Endodermal cell (in vitro differentiated cells): ENCODE measurements around the gene TRAK1. TPM values are rescaled to one million over a fixed set of nuclear protein-coding genes. Genes with fewer than 3 reads are reported as not detected.

Source experiments
- DNase-seq: peaks from one replicate; pipeline ENCODE4 v3.0.0-alpha.2; 2017
- H3K27ac ChIP-seq: 2 replicates; pipeline ENCODE4 v1.5.1; 2013; ENCODE audit warnings: mild to moderate bottlenecking, low read depth, low read length, moderate library complexity
- H3K27me3 ChIP-seq: 2 replicates; pipeline ENCODE4 v1.6.1; 2013; ENCODE audit warnings: mild to moderate bottlenecking, low read length, moderate library complexity; ENCODE audit not compliant: insufficient read depth, control insufficient read depth, poor library complexity, severe bottlenecking
- H3K36me3 ChIP-seq: 2 replicates; pipeline ENCODE4 v1.7.0; 2013; ENCODE audit warnings: mild to moderate bottlenecking, low read length, moderate library complexity; ENCODE audit not compliant: control insufficient read depth, insufficient read depth
- H3K4me1 ChIP-seq: one replicate; pipeline ENCODE4 v1.7.0; 2013; ENCODE audit warnings: low read length; ENCODE audit not compliant: control insufficient read depth, insufficient read depth
- H3K4me3 ChIP-seq: 2 replicates; pipeline ENCODE4 v1.5.1; 2013; ENCODE audit warnings: mild to moderate bottlenecking, low read length, moderate library complexity
- H3K9ac ChIP-seq: 2 replicates; pipeline ENCODE4 v1.6.1; 2013; ENCODE audit warnings: mild to moderate bottlenecking, low read length, moderate library complexity; ENCODE audit not compliant: poor library complexity, severe bottlenecking; ENCODE audit errors: extremely low read depth
- H3K9me3 ChIP-seq: 2 replicates; pipeline ENCODE4 v1.6.1; 2013; ENCODE audit warnings: mild to moderate bottlenecking, low read length, moderate library complexity; ENCODE audit not compliant: control insufficient read depth
- H3K27ac Mint-ChIP-seq: 2 replicates; pipeline ENCODE4 v1.8.0; 2020; ENCODE audit warnings: mixed read lengths
- H3K27me3 Mint-ChIP-seq: 2 replicates; pipeline ENCODE4 v1.8.0; 2021; ENCODE audit warnings: mild to moderate bottlenecking, mixed read lengths; ENCODE audit not compliant: insufficient read depth
- H3K36me3 Mint-ChIP-seq: 2 replicates; pipeline ENCODE4 v1.8.0; 2020; ENCODE audit warnings: low read depth, mixed read lengths
- H3K4me1 Mint-ChIP-seq: 2 replicates; pipeline ENCODE4 v1.8.0; 2020; ENCODE audit warnings: mixed read lengths
- H3K4me3 Mint-ChIP-seq: 2 replicates; pipeline ENCODE4 v1.8.0; 2020; ENCODE audit warnings: mild to moderate bottlenecking, moderate library complexity, mixed read lengths
- H3K9me3 Mint-ChIP-seq: 2 replicates; pipeline ENCODE4 v1.8.0; 2020; ENCODE audit warnings: mild to moderate bottlenecking, mixed read lengths
- CTCF ChIP-seq: fragments of 200-600 bp; sonication (generic); conservative IDR thresholded peaks from 2 replicates; pipeline ENCODE4 v1.5.0; 2021; ENCODE audit warnings: antibody characterized with exemption, mild to moderate bottlenecking
- WGBS, 2 experiments: methylation state at CpG; one replicate each; pipeline versions ENCODE4 v1.1.5 to v1.1.7; 2013; ENCODE audit warnings: missing lambda C conversion rate in 2 of 2, mixed read lengths in 1 of 2; ENCODE audit not compliant: insufficient coverage in 1 of 2, insufficient read length in 1 of 2; 5-methylcytosine and 5-hydroxymethylcytosine counted together
- total RNA-seq, 2 donors: library from RNA; stranded (reverse); fragmentation: NEBNext Ultra II Directional in 1 of 2; extraction: Animal tissue kit (Norgen Biotek cat#: 25700) in 1 of 2; gene quantifications; 2 replicates in 1 of 2; 3 replicates in 1 of 2; pipeline ENCODE4 v1.2.1, GENCODE V29; 2021

TRAK1 gene
- total RNA-seq, 2 donors from 2014 or later, result 29.8 to 31.0 TPM

GRCh38 chr3:42257007-42257406 lies 165.8 kb downstream of the TRAK1 start:
- Mint-ChIP-seq H3K36me3 (no peaks in the 10 kb centered on the region), H3K27me3 (peaks cover 53% of the 10 kb centered on the region), H3K9me3 (no peaks in the 10 kb centered on the region), H3K27ac (no peak overlapping the region), H3K4me1 (peaks cover 8% of the 10 kb centered on the region), H3K4me3 (no peak overlapping the region)
- Histone ChIP-seq H3K27ac (no peak overlapping the region), H3K4me1 (no peaks in the 10 kb centered on the region), H3K9me3 (no peaks in the 10 kb centered on the region), H3K4me3 (no peak overlapping the region), H3K9ac (no peak overlapping the region), H3K27me3 (peaks cover 13% of the 10 kb centered on the region), H3K36me3 (no peaks in the 10 kb centered on the region)
- WGBS, 2 experiments, result 63 to 80% methylated on average over 4 to 7 of the region's 7 CpGs
- no peak for TF ChIP-seq CTCF
- DNase-seq, result no peak

GRCh38 chr3:42262525-42262924 lies 171.4 kb downstream of the TRAK1 start:
- Histone ChIP-seq H3K9ac (no peak overlapping the region), H3K9me3 (no peaks in the 10 kb centered on the region), H3K27ac (no peak overlapping the region), H3K4me1 (no peaks in the 10 kb centered on the region), H3K36me3 (no peaks in the 10 kb centered on the region), H3K27me3 (peaks cover 53% of the 10 kb centered on the region), H3K4me3 (no peak overlapping the region)
- no peak for TF ChIP-seq CTCF
- Mint-ChIP-seq H3K27ac (no peak overlapping the region), H3K27me3 (peaks cover 88% of the 10 kb centered on the region), H3K36me3 (no peaks in the 10 kb centered on the region), H3K4me3 (no peak overlapping the region), H3K4me1 (no peaks in the 10 kb centered on the region), H3K9me3 (peaks cover 11% of the 10 kb centered on the region)
- WGBS, 2 experiments, result 41 to 52% methylated on average over 2 of the region's 2 CpGs
- DNase-seq, result no peak

GRCh38 chr3:42263354-42264346 lies 172.5 kb downstream of the TRAK1 start:
- Mint-ChIP-seq H3K4me1 (no peaks in the 10 kb centered on the region), H3K36me3 (no peaks in the 10 kb centered on the region), H3K4me3 (peak overlapping the region; percentile 33), H3K27me3 (peaks cover 86% of the 10 kb centered on the region), H3K27ac (no peak overlapping the region), H3K9me3 (peaks cover 11% of the 10 kb centered on the region)
- Histone ChIP-seq H3K36me3 (no peaks in the 10 kb centered on the region), H3K4me1 (no peaks in the 10 kb centered on the region), H3K9ac (no peak overlapping the region), H3K27me3 (peaks cover 53% of the 10 kb centered on the region), H3K4me3 (no peak overlapping the region), H3K9me3 (no peaks in the 10 kb centered on the region), H3K27ac (no peak overlapping the region)
- DNase-seq, result peak; percentile 87
- TF ChIP-seq CTCF, result peak; percentile 60
- 28 to 39% methylated on average over 27 to 56 of the region's 56 CpGs for WGBS, 2 experiments
